SK-N-SH (cell line): Measurements from ENCODE around the gene LYZL2. TPM values are rescaled to one million over a fixed set of nuclear protein-coding genes. Genes with fewer than 3 reads are reported as not detected.
"Not testable (repeated sequence)": the region's sequence is repeated elsewhere in the genome, so short reads cannot be mapped to it uniquely, and the experiment has no call there.

Experiments used
- CTCF ChIA-PET: fragments of 300-600, 350-600 bp; formaldehyde crosslinking; extraction: SDS; loops from one replicate; lab custom pipeline; 2021; lab: Yijun Ruan, JAX
- POLR2A ChIA-PET: fragments of 350-600 bp; sonication (Branson Sonifier 250); formaldehyde crosslinking; extraction: SDS; loops from one replicate; lab custom pipeline; 2020; ENCODE audit warnings: antibody characterized with exemption, inconsistent platforms; lab: Yijun Ruan, JAX
- DNase-seq: peaks from one replicate; pipeline ENCODE4 v3.0.0; 2012
- H2AFZ ChIP-seq: fragments of 200-600 bp; sonication (generic); 2 replicates; pipeline ENCODE4 v1.8.1; 2016; ENCODE audit warnings: antibody characterized with exemption, mild to moderate bottlenecking, low read depth
- H3F3A ChIP-seq: fragments of 200-600 bp; sonication (generic); replicated peaks from 2 replicates; pipeline ENCODE3; 2016; ENCODE audit warnings: antibody characterized with exemption, mild to moderate bottlenecking; ENCODE audit not compliant: insufficient read depth
- H3K27ac ChIP-seq, 2 experiments: fragments of 200-500 bp in 1 of 2; fragments of 200-600 bp in 1 of 2; sonication (Bioruptor generic) in 1 of 2; sonication (generic), shearing (Covaris generic) in 1 of 2; 2 replicates each; pipeline versions ENCODE4 v1.5.1 to v1.6.1; 2014 to 2016; ENCODE audit warnings: low read depth in 2 of 2, inconsistent platforms in 1 of 2, low read length in 1 of 2, mild to moderate bottlenecking in 1 of 2, mixed read lengths in 1 of 2
- H3K27me3 ChIP-seq: fragments of 200-600 bp; sonication (generic), shearing (Covaris generic); 2 replicates; pipeline ENCODE4 v1.6.1; 2016; ENCODE audit warnings: mixed run types; ENCODE audit not compliant: insufficient read depth
- H3K36me3 ChIP-seq, 2 experiments: fragments of 200-500 bp in 1 of 2; fragments of 200-600 bp in 1 of 2; sonication (Bioruptor generic) in 1 of 2; sonication (generic) in 1 of 2; replicated peaks in 1 of 2; 2 replicates each; pipeline versions ENCODE3 to v1.5.1; 2014 to 2016; ENCODE audit warnings: low read length in 1 of 2, mild to moderate bottlenecking in 1 of 2; ENCODE audit not compliant: insufficient read depth in 2 of 2, control insufficient read depth in 1 of 2
- H3K4me1 ChIP-seq, 2 experiments: fragments of 200-500 bp in 1 of 2; fragments of 200-600 bp in 1 of 2; sonication (Bioruptor generic) in 1 of 2; sonication (generic), shearing (Covaris generic) in 1 of 2; 2 replicates each; pipeline versions ENCODE4 v1.5.1 to v1.6.1; 2014 to 2016; ENCODE audit warnings: low read depth in 1 of 2, low read length in 1 of 2, mixed run types in 1 of 2; ENCODE audit not compliant: insufficient read depth in 2 of 2, control insufficient read depth in 1 of 2
- H3K4me2 ChIP-seq: fragments of 200-600 bp; sonication (generic), shearing (Covaris generic); 2 replicates; pipeline ENCODE4 v1.6.1; 2017; ENCODE audit warnings: mixed run types
- H3K4me3 ChIP-seq, 2 experiments: fragments of 200-500 bp in 1 of 2; fragments of 200-600 bp in 1 of 2; sonication (Bioruptor generic) in 1 of 2; sonication (generic), shearing (Covaris generic) in 1 of 2; 2 replicates each; pipeline versions ENCODE4 v1.5.1 to v1.8.1; 2014 to 2016; ENCODE audit warnings: low read depth in 2 of 2, inconsistent platforms in 1 of 2, low read length in 1 of 2, mild to moderate bottlenecking in 1 of 2, mixed read lengths in 1 of 2, moderate library complexity in 1 of 2
- H3K79me2 ChIP-seq: fragments of 200-600 bp; sonication (generic); 2 replicates; pipeline ENCODE4 v1.8.1; 2017; ENCODE audit warnings: mild to moderate bottlenecking; ENCODE audit not compliant: insufficient read depth
- H3K9ac ChIP-seq: fragments of 200-600 bp; sonication (generic); 2 replicates; pipeline ENCODE4 v1.6.1; 2017; ENCODE audit warnings: mixed run types
- H3K9me2 ChIP-seq: fragments of 200-600 bp; sonication (generic); 2 replicates; pipeline ENCODE4 v1.6.1; 2017; ENCODE audit warnings: mixed run types
- H3K9me3 ChIP-seq: fragments of 200-600 bp; sonication (generic); 2 replicates; pipeline ENCODE4 v1.6.1; 2017; ENCODE audit warnings: mixed run types, mild to moderate bottlenecking, moderate library complexity
- H4K20me1 ChIP-seq: fragments of 200-600 bp; sonication (generic); 2 replicates; pipeline ENCODE4 v1.6.1; 2017; ENCODE audit warnings: mild to moderate bottlenecking, mixed run types; ENCODE audit not compliant: insufficient read depth
- ELF1 ChIP-seq: IDR thresholded peaks from 2 replicates; pipeline ENCODE4 v1.4.0; 2012
- FOXM1 ChIP-seq: IDR thresholded peaks from 2 replicates; pipeline ENCODE4 v1.4.0; 2012; ENCODE audit warnings: low read depth, mild to moderate bottlenecking
- GATA2 ChIP-seq: sonication (generic); formaldehyde crosslinking; IDR thresholded peaks from 2 replicates; pipeline ENCODE4 v1.5.0; 2020; ENCODE audit warnings: mild to moderate bottlenecking, missing genetic modification reagents
- MAX ChIP-seq: IDR thresholded peaks from 2 replicates; pipeline ENCODE4 v1.4.0; 2012; ENCODE audit warnings: low read depth
- MEF2A ChIP-seq: IDR thresholded peaks from 2 replicates; pipeline ENCODE4 v1.4.0; 2012; ENCODE audit warnings: low read depth, borderline replicate concordance
- MXI1 ChIP-seq: IDR thresholded peaks from 2 replicates; pipeline ENCODE4 v1.6.1; 2012; ENCODE audit warnings: mild to moderate bottlenecking, low read depth, low read length, improper control_type of control experiment
- POLR2AphosphoS5 ChIP-seq: IDR thresholded peaks from 2 replicates; pipeline ENCODE4 v1.6.1; 2012; ENCODE audit warnings: low read depth, low read length
- RFX5 ChIP-seq: IDR thresholded peaks from 2 replicates; pipeline ENCODE4 v1.6.1; 2012; ENCODE audit warnings: mild to moderate bottlenecking, improper control_type of control experiment, low read length
- RXRA ChIP-seq: IDR thresholded peaks from 2 replicates; pipeline ENCODE4 v1.4.0; 2012; ENCODE audit warnings: low read depth, mild to moderate bottlenecking, borderline replicate concordance
- SIN3A ChIP-seq: IDR thresholded peaks from 2 replicates; pipeline ENCODE4 v1.6.1; 2012; ENCODE audit warnings: low read depth, mild to moderate bottlenecking, low read length, moderate library complexity, borderline replicate concordance
- SMC3 ChIP-seq: IDR thresholded peaks from 2 replicates; pipeline ENCODE4 v1.6.1; 2012; ENCODE audit warnings: low read depth, low read length, improper control_type of control experiment
- TAF1 ChIP-seq: IDR thresholded peaks from 2 replicates; pipeline ENCODE4 v1.6.1; 2012; ENCODE audit warnings: low read depth, mild to moderate bottlenecking, low read length, moderate library complexity, borderline replicate concordance
- YY1 ChIP-seq: IDR thresholded peaks from 2 replicates; pipeline ENCODE4 v1.4.0; 2012; ENCODE audit warnings: low read depth, mild to moderate bottlenecking
- WGBS: methylation state at CpG from one replicate; pipeline ENCODE4 v1.1.6; 2017; ENCODE audit warnings: low lambda C conversion rate; 5-methylcytosine and 5-hydroxymethylcytosine counted together
- polyA plus RNA-seq, 3 experiments: library from polyadenylated mRNA; depleted of rRNA; stranded (reverse); fragments of >200 nt; gene quantifications; 2 replicates each; pipeline ENCODE4 v1.2.3, GENCODE V29; 2012

LYZL2 gene
- polyA plus RNA-seq, 1 of the 3 experiments (the other 2 are of a cell fraction) = not detected

- CTCF ChIA-PET, H3F3A ChIP-seq, H3K9ac ChIP-seq, H3K36me3 ChIP-seq, H3K27me3 ChIP-seq, H3K9me2 ChIP-seq, H3K9me3 ChIP-seq, H3K4me2 ChIP-seq, POLR2A ChIA-PET, H3K4me1 ChIP-seq, H3K79me2 ChIP-seq, H3K4me3 ChIP-seq, H3K27ac ChIP-seq, DNase-seq, H2AFZ ChIP-seq, H4K20me1 ChIP-seq: not testable (repeated sequence)
- 71% methylated on average over 3 of the region's 3 CpGs for WGBS
Measured at GRCh38 chr10:30677146-30677545, 47.6 kb upstream of the LYZL2 start.

GRCh38 chr10:30675791-30676718 is 46.5 kb upstream of the LYZL2 start:
- Histone ChIP-seq H3K27me3 (no peaks in the 10 kb centered on the region), H3K4me3 (no peak overlapping the region), H3K9ac (no peak overlapping the region), H3K4me2 (no peak overlapping the region), H3K9me3 (no peaks in the 10 kb centered on the region), H3K4me1 (peaks cover 0 to 5% of the 10 kb centered on the region in 2 experiments; a peak in 1 of 4 replicates), H3K27ac (no peak overlapping the region), H2AFZ (no peak overlapping the region), H4K20me1 (no peaks in the 10 kb centered on the region), H3K9me2 (no peaks in the 10 kb centered on the region), H3K79me2 (no peaks in the 10 kb centered on the region), H3F3A (no peaks in the 10 kb centered on the region), H3K36me3 (no peaks in the 10 kb centered on the region)
- WGBS = 92% methylated on average over 13 of the region's 13 CpGs
- no peak for TF ChIP-seq RFX5
- no peak for TF ChIP-seq RXRA
- CTCF ChIA-PET = interaction anchor here (1.0 kb wide), 1 partner anchor 12 kb away, joined by 3 read pairs; no protein-coding TSS in a partner anchor
- POLR2A ChIA-PET = no interaction called here
- no peak for DNase-seq

GRCh38 chr10:30674796-30675195 is 45.2 kb upstream of the LYZL2 start:
- Histone ChIP-seq H3F3A (no peaks in the 10 kb centered on the region), H3K79me2 (no peaks in the 10 kb centered on the region), H3K27ac (no peak overlapping the region), H3K4me3 (no peak overlapping the region), H3K27me3 (no peaks in the 10 kb centered on the region), H2AFZ (no peak overlapping the region), H3K9me3 (no peaks in the 10 kb centered on the region), H3K4me2 (no peak overlapping the region), H3K9ac (no peak overlapping the region), H3K4me1 (peaks cover 0 to 5% of the 10 kb centered on the region in 2 experiments; a peak in 1 of 4 replicates), H4K20me1 (no peaks in the 10 kb centered on the region), H3K9me2 (no peaks in the 10 kb centered on the region), H3K36me3 (no peaks in the 10 kb centered on the region)
- TF ChIP-seq GATA2 (CRISPR knock-in tag) (no peak), YY1 (no peak), MEF2A (no peak), MXI1 (no peak), SMC3 (no peak), ELF1 (no peak), SIN3A (no peak), TAF1 (no peak), FOXM1 (no peak), POLR2AphosphoS5 (no peak), MAX (no peak), RXRA (no peak)
- ChIA-PET CTCF (interaction anchor here (1.5 kb wide), 1 partner anchor 13 kb away, joined by 4 read pairs; no protein-coding TSS in a partner anchor), POLR2A (no interaction called here)
- WGBS = 87% methylated on average over 6 of the region's 6 CpGs
- no peak for DNase-seq

- H3K9me3 ChIP-seq, H3K9ac ChIP-seq, H3K4me1 ChIP-seq, H3K9me2 ChIP-seq, H3K79me2 ChIP-seq, POLR2A ChIA-PET, H3K27me3 ChIP-seq, CTCF ChIA-PET, H3K27ac ChIP-seq, H3K4me3 ChIP-seq, H3F3A ChIP-seq, H3K36me3 ChIP-seq, H2AFZ ChIP-seq, H3K4me2 ChIP-seq, H4K20me1 ChIP-seq, DNase-seq: not testable (repeated sequence)
- WGBS = no CpG with 5 or more reads among the region's 13 CpGs
Measured at GRCh38 chr10:30673262-30673661, 43.7 kb upstream of the LYZL2 start.
